SU-DHL-6 (cell line): ENCODE measurements around the gene PRKAR1B.

Source experiments
- H2AFZ ChIP-seq: fragments of 200-600 bp; sonication (generic); 2 replicates; pipeline ENCODE4 v1.6.1; 2014; ENCODE audit warnings: low read depth, mild to moderate bottlenecking, moderate library complexity, mixed read lengths, antibody characterized with exemption, low read length; ENCODE audit not compliant: severe bottlenecking
- H3F3A ChIP-seq: fragments of 200-600 bp; shearing (Covaris generic); 2 replicates; pipeline ENCODE4 v1.6.0; 2016; ENCODE audit warnings: antibody characterized with exemption, mild to moderate bottlenecking; ENCODE audit not compliant: insufficient read depth
- H3K27ac ChIP-seq: fragments of 200-600 bp; sonication (generic); 2 replicates; pipeline ENCODE4 v1.5.1; 2016; ENCODE audit warnings: low read depth, mild to moderate bottlenecking, low read length, moderate library complexity, mixed read lengths
- H3K27me3 ChIP-seq: fragments of 200-600 bp; sonication (generic), shearing (Covaris generic); 2 replicates; pipeline ENCODE4 v1.6.0; 2014; ENCODE audit warnings: mild to moderate bottlenecking, low read length
- H3K36me3 ChIP-seq: fragments of 200-600 bp; sonication (generic); 2 replicates; pipeline ENCODE4 v1.6.1; 2014; ENCODE audit warnings: mild to moderate bottlenecking, low read length, mixed read lengths
- H3K4me2 ChIP-seq: fragments of 300-600, 200-600 bp; shearing (Covaris generic), sonication (generic); 2 replicates; pipeline ENCODE4 v1.6.0; 2014; ENCODE audit warnings: low read length, low read depth, mild to moderate bottlenecking; ENCODE audit not compliant: poor library complexity, severe bottlenecking
- H3K4me3 ChIP-seq: fragments of 200-600 bp; sonication (generic); 2 replicates; pipeline ENCODE4 v1.5.1; 2014; ENCODE audit warnings: antibody characterized with exemption, low read length, mild to moderate bottlenecking, mixed read lengths; ENCODE audit not compliant: insufficient read depth, poor library complexity, severe bottlenecking
- H3K79me2 ChIP-seq: fragments of 200-600 bp; sonication (generic); 2 replicates; pipeline ENCODE4 v1.6.1; 2014; ENCODE audit warnings: mild to moderate bottlenecking, low read length, moderate library complexity; ENCODE audit not compliant: insufficient read depth
- H3K9ac ChIP-seq: fragments of 200-600 bp; sonication (generic); 2 replicates; pipeline ENCODE4 v1.7.0; 2014; ENCODE audit warnings: mild to moderate bottlenecking, low read length
- H3K9me2 ChIP-seq: fragments of 200-600 bp; sonication (generic); replicated peaks from 2 replicates; pipeline ENCODE4 v1.6.1; 2014; ENCODE audit warnings: low read length; ENCODE audit not compliant: insufficient read depth
- H3K9me3 ChIP-seq: fragments of 200-600 bp; sonication (generic); 2 replicates; pipeline ENCODE4 v1.6.1; 2014; ENCODE audit warnings: low read length, mixed read lengths; ENCODE audit not compliant: insufficient read depth
- H4K20me1 ChIP-seq: fragments of 200-600 bp; sonication (generic); 2 replicates; pipeline ENCODE4 v1.6.1; 2014; ENCODE audit warnings: low read depth, mild to moderate bottlenecking, antibody characterized with exemption, low read length, moderate library complexity, mixed read lengths
- EZH2phosphoT487 ChIP-seq: fragments of 200-600 bp; sonication (generic), shearing (Covaris generic); conservative IDR thresholded peaks from 2 replicates; pipeline ENCODE4 v1.6.1; 2018; ENCODE audit warnings: mild to moderate bottlenecking, antibody characterized with exemption, low read length, moderate library complexity, mixed read lengths
- TF ChIP-seq, protein P1 (sequence below): fragments of 200-600 bp; sonication (generic); IDR thresholded peaks from one replicate; pipeline ENCODE4 v1.5.1; 2017; ENCODE audit warnings: antibody characterized with exemption, mild to moderate bottlenecking, low read length, moderate library complexity; ENCODE audit not compliant: insufficient read depth, poor library complexity, severe bottlenecking

PRKAR1B gene

DNA sequence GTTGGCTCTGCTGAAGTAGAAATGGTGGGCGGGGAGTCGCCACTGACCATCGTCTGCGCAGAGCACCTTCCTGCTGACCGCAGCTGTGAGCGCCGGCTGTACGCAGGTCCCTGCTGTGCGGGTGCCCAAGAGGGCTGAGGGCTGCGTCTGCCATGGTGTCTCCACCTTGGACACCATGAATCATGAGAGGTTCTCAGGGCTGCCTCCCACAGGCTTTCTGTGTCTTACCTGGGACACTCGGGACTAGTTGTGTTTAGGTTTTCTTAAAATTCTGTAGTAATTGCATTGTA lies 44.9 kb upstream of the PRKAR1B start:
- no peak overlapping the region for H2AFZ ChIP-seq
- H3K9ac ChIP-seq = no peak overlapping the region
- H4K20me1 ChIP-seq = no peaks in the 10 kb centered on the region
- no peak overlapping the region for H3K27ac ChIP-seq
- no peak overlapping the region for H3K4me3 ChIP-seq
- no peaks in the 10 kb centered on the region for H3K9me3 ChIP-seq
- no peaks in the 10 kb centered on the region for H3K9me2 ChIP-seq
- no peaks in the 10 kb centered on the region for H3K27me3 ChIP-seq
- H3K79me2 ChIP-seq = no peaks in the 10 kb centered on the region
- H3K4me2 ChIP-seq = no peak overlapping the region
- H3F3A ChIP-seq = no peaks in the 10 kb centered on the region
- TF ChIP-seq EZH2phosphoT487 = no peak
- TF ChIP-seq, protein P1, sequence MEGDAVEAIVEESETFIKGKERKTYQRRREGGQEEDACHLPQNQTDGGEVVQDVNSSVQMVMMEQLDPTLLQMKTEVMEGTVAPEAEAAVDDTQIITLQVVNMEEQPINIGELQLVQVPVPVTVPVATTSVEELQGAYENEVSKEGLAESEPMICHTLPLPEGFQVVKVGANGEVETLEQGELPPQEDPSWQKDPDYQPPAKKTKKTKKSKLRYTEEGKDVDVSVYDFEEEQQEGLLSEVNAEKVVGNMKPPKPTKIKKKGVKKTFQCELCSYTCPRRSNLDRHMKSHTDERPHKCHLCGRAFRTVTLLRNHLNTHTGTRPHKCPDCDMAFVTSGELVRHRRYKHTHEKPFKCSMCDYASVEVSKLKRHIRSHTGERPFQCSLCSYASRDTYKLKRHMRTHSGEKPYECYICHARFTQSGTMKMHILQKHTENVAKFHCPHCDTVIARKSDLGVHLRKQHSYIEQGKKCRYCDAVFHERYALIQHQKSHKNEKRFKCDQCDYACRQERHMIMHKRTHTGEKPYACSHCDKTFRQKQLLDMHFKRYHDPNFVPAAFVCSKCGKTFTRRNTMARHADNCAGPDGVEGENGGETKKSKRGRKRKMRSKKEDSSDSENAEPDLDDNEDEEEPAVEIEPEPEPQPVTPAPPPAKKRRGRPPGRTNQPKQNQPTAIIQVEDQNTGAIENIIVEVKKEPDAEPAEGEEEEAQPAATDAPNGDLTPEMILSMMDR = no peak
- peaks cover 5% of the 10 kb centered on the region; the same call in 1 of the 2 replicates for H3K36me3 ChIP-seq

DNA sequence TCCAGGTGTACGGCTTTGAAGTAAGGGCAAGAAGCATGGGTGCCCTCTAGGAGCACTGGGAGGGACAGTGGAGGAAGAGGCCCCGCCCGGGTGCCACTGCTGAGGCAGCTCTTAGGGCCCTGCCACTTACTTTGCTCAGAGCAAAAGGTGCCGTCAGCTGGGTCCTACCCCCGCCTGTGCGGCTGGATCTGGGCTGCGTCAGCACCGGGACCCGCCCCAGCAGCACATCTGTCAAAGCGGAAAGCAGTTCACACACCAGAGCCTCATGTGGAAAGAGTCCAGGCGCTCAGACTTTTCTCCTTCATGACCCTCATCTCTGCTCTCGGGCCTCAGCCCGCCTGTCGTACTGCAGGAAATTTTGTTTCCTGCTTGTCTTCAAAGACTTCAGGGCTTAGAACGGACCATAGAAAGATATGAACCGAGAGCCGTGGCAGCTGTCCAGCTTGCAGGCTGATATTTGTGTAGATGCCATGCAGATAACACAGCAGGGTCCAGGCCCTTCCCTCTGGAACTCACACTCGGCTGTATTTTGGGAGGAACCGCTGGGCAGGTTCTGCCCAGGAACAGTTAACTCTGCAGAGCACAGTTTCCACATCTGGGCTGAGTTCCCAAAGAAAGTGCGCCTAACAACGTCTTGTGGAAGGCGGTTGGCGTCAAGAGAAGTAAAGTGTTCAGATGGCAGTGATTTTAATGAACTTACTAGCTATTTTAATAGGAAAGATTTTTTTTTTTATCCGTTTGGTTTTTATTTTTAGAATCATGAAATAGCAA lies 44.3 kb upstream of the PRKAR1B start:
- H3K79me2 ChIP-seq = no peaks in the 10 kb centered on the region
- TF ChIP-seq EZH2phosphoT487 = no peak
- TF ChIP-seq, protein P1 = no peak

DNA sequence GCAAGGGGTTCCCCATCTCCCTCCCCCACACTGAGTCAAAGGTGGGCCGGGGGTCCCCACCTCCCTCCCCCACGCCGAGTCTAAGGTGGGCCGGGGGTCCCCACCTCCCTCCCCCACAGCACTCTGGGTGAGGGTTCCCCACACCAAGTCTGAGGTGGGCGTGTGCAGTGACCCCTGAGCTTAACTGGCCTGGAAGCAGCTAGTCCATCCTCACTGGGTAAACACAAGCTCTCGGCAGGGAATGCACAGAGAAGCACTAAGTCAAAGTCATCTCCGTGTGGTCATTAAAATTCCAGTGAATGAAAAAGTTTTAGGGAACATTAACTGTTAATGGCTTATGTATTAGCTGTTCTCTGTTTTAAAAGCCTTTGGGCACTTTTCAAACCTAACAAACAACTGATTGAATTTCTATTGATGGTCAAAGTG lies 43.7 kb upstream of the PRKAR1B start:
- Histone ChIP-seq H4K20me1 (no peaks in the 10 kb centered on the region), H3K4me2 (no peak overlapping the region), H3K36me3 (peaks cover 10% of the 10 kb centered on the region), H3K9me3 (no peaks in the 10 kb centered on the region), H3F3A (no peaks in the 10 kb centered on the region), H3K9me2 (no peaks in the 10 kb centered on the region), H3K27ac (no peak overlapping the region), H3K4me3 (no peak overlapping the region), H3K27me3 (no peaks in the 10 kb centered on the region), H3K79me2 (no peaks in the 10 kb centered on the region), H3K9ac (no peak overlapping the region), H2AFZ (no peak overlapping the region)
- TF ChIP-seq, protein P1 = no peak
- no peak for TF ChIP-seq EZH2phosphoT487

More for the DNA sequence above, 44.3 kb upstream of the PRKAR1B start:
- Histone ChIP-seq H3F3A (no peaks in the 10 kb centered on the region), H3K27ac (no peak overlapping the region), H3K36me3 (peaks cover 5% of the 10 kb centered on the region; the same call in 1 of the 2 replicates), H4K20me1 (no peaks in the 10 kb centered on the region), H3K4me2 (no peak overlapping the region), H2AFZ (no peak overlapping the region), H3K27me3 (no peaks in the 10 kb centered on the region), H3K9me2 (no peaks in the 10 kb centered on the region), H3K9me3 (no peaks in the 10 kb centered on the region), H3K4me3 (no peak overlapping the region), H3K9ac (no peak overlapping the region)
